Thoracic aorta (tissue), 2 donors: ENCODE results near the gene KLHL7. TPM values are rescaled to one million over a fixed set of nuclear protein-coding genes. Genes with fewer than 3 reads are reported as not detected.

ENCODE experiments used
- ATAC-seq: fragments of 150-250 bp; one replicate; pipeline ENCODE4 v1.8.0; 2017; ENCODE audit warnings: low read depth; ENCODE audit not compliant: insufficient number of reproducible peaks, low FRiP score
- DNase-seq: peaks from one replicate; pipeline ENCODE4 v3.0.0-alpha.2; 2020; ENCODE audit warnings: low spot score
- H3K27ac ChIP-seq, 2 donors: fragments of 200-600 bp; sonication (generic); 1 replicate in 1 of 2; 2 replicates in 1 of 2; pipeline ENCODE4 v1.5.1; 2016; ENCODE audit warnings: mild to moderate bottlenecking in 2 of 2, moderate library complexity in 2 of 2
- H3K27me3 ChIP-seq: fragments of 200-600 bp; sonication (generic); replicated peaks from 2 replicates; pipeline ENCODE4 v1.6.0; 2016; ENCODE audit warnings: mild to moderate bottlenecking; ENCODE audit not compliant: insufficient read depth
- H3K36me3 ChIP-seq: fragments of 200-600 bp; sonication (generic); one replicate; pipeline ENCODE4 v1.5.1; 2016
- H3K4me1 ChIP-seq, 2 donors: fragments of 200-600 bp; sonication (generic); 1 replicate in 1 of 2; 2 replicates in 1 of 2; pipeline versions ENCODE4 v1.5.1 to v1.6.0; 2016; ENCODE audit warnings: low read depth in 2 of 2, mild to moderate bottlenecking in 1 of 2; ENCODE audit not compliant: control insufficient read depth in 1 of 2
- H3K4me3 ChIP-seq: fragments of 200-600 bp; sonication (generic); 2 replicates; pipeline ENCODE4 v1.5.1; 2016; ENCODE audit warnings: mild to moderate bottlenecking
- H3K9me3 ChIP-seq: fragments of 200-600 bp; sonication (generic); 2 replicates; pipeline ENCODE4 v1.5.1; 2016
- CTCF ChIP-seq: fragments of 200-600 bp; sonication (generic); IDR thresholded peaks from one replicate; pipeline ENCODE4 v1.5.1; 2019; ENCODE audit warnings: antibody characterized with exemption
- total RNA-seq, 2 donors: library from RNA; depleted of rRNA; stranded (reverse); fragments of >200 nt; gene quantifications; one replicate each; pipeline versions ENCODE4 v1.1.0 to v1.2.3, GENCODE V29; 2016

Gene KLHL7
- total RNA-seq, 2 donors from 2014 or later: 22.7 to 23.8 TPM

GRCh38 chr7:23117841-23118240, 12.3 kb downstream of the KLHL7 start:
- DNase-seq (no peak), ATAC-seq (no peak)
- no peaks in the 10 kb centered on the region for H3K27me3 ChIP-seq
- H3K4me3 ChIP-seq: no peak overlapping the region
- peaks cover 6 to 9% of the 10 kb centered on the region in 2 donors for H3K4me1 ChIP-seq
- H3K27ac ChIP-seq: no peak overlapping the region
- no peak for TF ChIP-seq CTCF
- H3K9me3 ChIP-seq: no peaks in the 10 kb centered on the region
- H3K36me3 ChIP-seq: no peaks in the 10 kb centered on the region

- Histone ChIP-seq H3K27me3 (no peaks in the 10 kb centered on the region), H3K4me3 (no peak overlapping the region), H3K27ac (no peak overlapping the region), H3K4me1 (peaks cover 17 to 18% of the 10 kb centered on the region in 2 donors), H3K36me3 (no peaks in the 10 kb centered on the region), H3K9me3 (no peaks in the 10 kb centered on the region)
- TF ChIP-seq CTCF: no peak
- DNase-seq (no peak), ATAC-seq (no peak)
Measured at GRCh38 chr7:23120106-23120505, 14.5 kb downstream of the KLHL7 start.

GRCh38 chr7:23121165-23121564, 15.6 kb downstream of the KLHL7 start:
- DNase-seq: no peak
- Histone ChIP-seq H3K27ac (no peak overlapping the region), H3K36me3 (peaks cover 2% of the 10 kb centered on the region), H3K4me3 (no peak overlapping the region), H3K4me1 (peaks cover 17 to 18% of the 10 kb centered on the region in 2 donors), H3K9me3 (no peaks in the 10 kb centered on the region), H3K27me3 (no peaks in the 10 kb centered on the region)
- no peak for ATAC-seq
- no peak for TF ChIP-seq CTCF

- ATAC-seq: no peak
- H3K36me3 ChIP-seq: peaks cover 11% of the 10 kb centered on the region
- peaks cover 17 to 18% of the 10 kb centered on the region in 2 donors for H3K4me1 ChIP-seq
- TF ChIP-seq CTCF: no peak
- H3K27me3 ChIP-seq: no peaks in the 10 kb centered on the region
- no peak for DNase-seq
- H3K27ac ChIP-seq: no peak overlapping the region
- H3K9me3 ChIP-seq: no peaks in the 10 kb centered on the region
- H3K4me3 ChIP-seq: no peak overlapping the region
Measured at GRCh38 chr7:23123007-23123406, 17.4 kb downstream of the KLHL7 start.

DNA sequence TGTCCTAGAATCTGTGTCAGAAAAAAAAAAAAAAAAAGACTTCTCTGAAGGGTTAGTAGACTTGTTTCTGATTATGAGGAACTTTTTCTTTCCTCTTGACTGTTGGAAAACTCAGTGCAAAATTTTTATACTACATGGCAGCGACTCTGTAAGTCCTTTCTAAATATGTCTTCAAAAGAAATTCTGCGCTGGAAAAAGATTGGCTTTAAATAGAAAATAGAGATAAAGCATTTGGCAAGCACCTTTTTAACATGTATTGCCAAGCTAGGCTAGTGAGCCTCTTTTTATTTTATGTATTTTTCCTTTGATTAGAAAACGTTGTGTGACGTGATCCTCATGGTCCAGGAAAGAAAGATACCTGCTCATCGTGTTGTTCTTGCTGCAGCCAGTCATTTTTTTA, 17.9 kb downstream of the KLHL7 start:
- TF ChIP-seq CTCF: no peak
- no peak overlapping the region for H3K27ac ChIP-seq
- peak overlapping the region; percentile 32 for H3K4me3 ChIP-seq
- DNase-seq (no peak), ATAC-seq (no peak)
- H3K36me3 ChIP-seq: peaks cover 11% of the 10 kb centered on the region
- no peaks in the 10 kb centered on the region for H3K9me3 ChIP-seq
- peaks cover 17 to 18% of the 10 kb centered on the region in 2 donors for H3K4me1 ChIP-seq
- H3K27me3 ChIP-seq: no peaks in the 10 kb centered on the region
